K562 (cell line): ENCODE measurements around the gene UBE2L3. TPM values are rescaled to one million over a fixed set of nuclear protein-coding genes. Genes with fewer than 3 reads are reported as not detected.

Experiments used
- ATAC-seq: fragments of 200-7000 bp; cut with Tn5 transposase; 3 replicates; pipeline ENCODE4 v1.9.1; 2020; ENCODE audit warnings: moderate library complexity
- BruUV-seq: library from RNA; stranded (reverse); fragments of 400-500 nt; replicated peaks from 2 replicates; lab custom pipeline; 2021; lab: Mats Ljungman, UMichigan
- CTCF ChIA-PET: fragments of 300-600 bp; formaldehyde crosslinking; extraction: SDS; loops from one replicate; lab custom pipeline; 2021; ENCODE audit warnings: low intra/inter-chr PET ratio; lab: Yijun Ruan, JAX
- POLR2A ChIA-PET: fragments of 300-600, 350-650 bp; sonication (Branson Sonifier 250); formaldehyde crosslinking; extraction: SDS; loops from one replicate; lab custom pipeline; 2021; ENCODE audit warnings: antibody characterized with exemption, inconsistent platforms; lab: Yijun Ruan, JAX
- DNase-seq, 4 experiments: peaks; one replicate each; pipeline versions ENCODE4 v3.0.0 to v3.0.0-alpha.2; 2011 to 2018; ENCODE audit warnings: low spot score in 3 of 4, mixed read lengths in 3 of 4; ENCODE audit errors: extremely low read depth in 1 of 4
- FAIRE-seq: peaks from 2 replicates; lab custom pipeline; 2011; peaks lifted over from hg19 to GRCh38; lab: Jason Lieb, UNC
- H2AFZ ChIP-seq: 2 replicates; pipeline ENCODE4 v1.6.0; 2011; ENCODE audit warnings: low read depth, low read length, control low read depth, inconsistent platforms
- H3K27ac ChIP-seq: fragments of 200-600 bp; 3 replicates; pipeline ENCODE4 v1.8.0; 2011; ENCODE audit warnings: low read depth, mild to moderate bottlenecking, control low read depth, inconsistent platforms, low read length, moderate library complexity, mixed read lengths; ENCODE audit errors: extremely low read depth
- H3K27me3 ChIP-seq, 2 experiments: fragments of 300-600 bp in 1 of 2; 2 replicates in 1 of 2; 3 replicates in 1 of 2; pipeline versions ENCODE4 v1.6.0 to v1.8.0; 2011; ENCODE audit warnings: inconsistent platforms in 2 of 2, low read length in 2 of 2, mild to moderate bottlenecking in 1 of 2, mixed read lengths in 1 of 2, moderate library complexity in 1 of 2; ENCODE audit not compliant: control insufficient read depth in 2 of 2, insufficient read depth in 2 of 2
- H3K36me3 ChIP-seq: fragments of 300-600 bp; 3 replicates; pipeline ENCODE4 v1.8.0; 2011; ENCODE audit warnings: mild to moderate bottlenecking, low read length, inconsistent platforms; ENCODE audit not compliant: control insufficient read depth, insufficient read depth
- H3K4me1 ChIP-seq, 2 experiments: fragments of 200-600 bp in 1 of 2; replicated peaks in 1 of 2; 2 replicates in 1 of 2; 3 replicates in 1 of 2; pipeline versions ENCODE4 v1.5.1 to v1.8.0; 2011; ENCODE audit warnings: inconsistent platforms in 2 of 2, low read length in 2 of 2, mild to moderate bottlenecking in 1 of 2, mixed read lengths in 1 of 2, moderate library complexity in 1 of 2; ENCODE audit not compliant: control insufficient read depth in 2 of 2, insufficient read depth in 2 of 2
- H3K4me2 ChIP-seq: 2 replicates; pipeline ENCODE4 v1.6.1; 2011; ENCODE audit warnings: low read length, control low read depth, inconsistent platforms, mixed read lengths; ENCODE audit not compliant: insufficient read depth
- H3K4me3 ChIP-seq: fragments of 200-600 bp; sonication (generic), shearing (Covaris generic); 2 replicates; pipeline ENCODE4 v1.5.1; 2016; ENCODE audit warnings: control low read depth, inconsistent platforms
- H3K79me2 ChIP-seq: fragments of 200-600 bp; 3 replicates; pipeline ENCODE4 v1.8.0; 2011; ENCODE audit warnings: low read length, inconsistent platforms; ENCODE audit not compliant: control insufficient read depth, insufficient read depth
- H3K9ac ChIP-seq, 2 experiments: 2 replicates each; pipeline versions ENCODE4 v1.6.0 to v1.6.1; 2011; ENCODE audit warnings: low read depth in 2 of 2, low read length in 2 of 2, control low read depth in 1 of 2, inconsistent platforms in 1 of 2, mild to moderate bottlenecking in 1 of 2, mixed read lengths in 1 of 2; ENCODE audit not compliant: insufficient read depth in 1 of 2
- H3K9me1 ChIP-seq: one replicate; pipeline ENCODE4 v1.6.0; 2011; ENCODE audit warnings: inconsistent platforms, mild to moderate bottlenecking, low read length, moderate library complexity; ENCODE audit not compliant: control insufficient read depth, insufficient read depth
- H3K9me3 ChIP-seq: replicated peaks from 2 replicates; pipeline ENCODE4 v1.5.1; 2011; ENCODE audit warnings: low read depth, low read length, inconsistent platforms; ENCODE audit not compliant: control insufficient read depth, insufficient read depth
- H4K20me1 ChIP-seq: replicated peaks from 2 replicates; pipeline ENCODE4 v1.6.1; 2011; ENCODE audit warnings: low read length, inconsistent platforms, mixed read lengths; ENCODE audit not compliant: control insufficient read depth, insufficient read depth
- BHLHE40 ChIP-seq: IDR thresholded peaks from 2 replicates; pipeline ENCODE4 v1.6.1; 2011; ENCODE audit warnings: low read length, improper control_type of control experiment
- E2F1 ChIP-seq: sonication (generic); formaldehyde crosslinking; IDR thresholded peaks from 2 replicates; pipeline ENCODE4 v1.8.1; 2023; ENCODE audit warnings: mild to moderate bottlenecking, missing genetic modification reagents, moderate library complexity
- GTF2E2 ChIP-seq: fragments of 200-800 bp; sonication (Bioruptor generic); IDR thresholded peaks from 2 replicates; pipeline ENCODE4 v1.6.1; 2016; ENCODE audit warnings: missing genetic modification characterization, missing compliant biosample characterization
- GTF2F1 ChIP-seq: IDR thresholded peaks from 2 replicates; pipeline ENCODE4 v1.6.1; 2011; ENCODE audit warnings: low read depth, low read length, improper control_type of control experiment
- HCFC1 ChIP-seq: IDR thresholded peaks from 2 replicates; pipeline ENCODE4 v1.6.1; 2012; ENCODE audit warnings: low read depth, low read length, improper control_type of control experiment
- JUN ChIP-seq, 2 experiments: sonication (generic) in 1 of 2; formaldehyde crosslinking in 1 of 2; IDR thresholded peaks; 2 replicates each; pipeline versions ENCODE4 v1.6.1 to v1.8.0; 2012 to 2022; ENCODE audit warnings: borderline replicate concordance in 2 of 2, mild to moderate bottlenecking in 2 of 2, improper control_type of control experiment in 1 of 2, low read depth in 1 of 2, low read length in 1 of 2, missing genetic modification reagents in 1 of 2
- JUND ChIP-seq, 2 experiments: IDR thresholded peaks; 2 replicates in 1 of 2; 3 replicates in 1 of 2; pipeline ENCODE4 v1.6.1; 2011; ENCODE audit warnings: borderline replicate concordance in 2 of 2, low read depth in 2 of 2, low read length in 2 of 2, improper control_type of control experiment in 1 of 2, missing biosample characterization in 1 of 2, missing genetic modification characterization in 1 of 2, missing genetic modification reagents in 1 of 2
- MAFF ChIP-seq: IDR thresholded peaks from 2 replicates; pipeline ENCODE4 v1.6.1; 2012; ENCODE audit warnings: low read length, improper control_type of control experiment
- MTA3 ChIP-seq: fragments of 450-650 bp; formaldehyde crosslinking; IDR thresholded peaks from 2 replicates; pipeline ENCODE4 v1.6.1; 2017; ENCODE audit warnings: mild to moderate bottlenecking, borderline replicate concordance
- PPARD ChIP-seq: fragments of 250-450 bp; sonication (Bioruptor Pico); IDR thresholded peaks from 2 replicates; pipeline ENCODE4 v1.8.0; 2022; ENCODE audit warnings: inconsistent platforms, mild to moderate bottlenecking, moderate library complexity
- RCOR1 ChIP-seq, 2 experiments: IDR thresholded peaks; 2 replicates each; pipeline ENCODE4 v1.6.1; 2012; ENCODE audit warnings: low read depth in 2 of 2, low read length in 2 of 2, borderline replicate concordance in 1 of 2, improper control_type of control experiment in 1 of 2
- TSC22D4 ChIP-seq: fragments of 450-650 bp; IDR thresholded peaks from 2 replicates; pipeline ENCODE4 v1.6.1; 2016; ENCODE audit warnings: missing genetic modification characterization, missing biosample characterization, control low read depth
- ZNF174 ChIP-seq: fragments of 250-450 bp; sonication (Bioruptor Pico); IDR thresholded peaks from 2 replicates; pipeline ENCODE4 v1.4.0; 2020; ENCODE audit warnings: mild to moderate bottlenecking
- ZNF695 ChIP-seq: fragments of 450-650 bp; formaldehyde crosslinking; IDR thresholded peaks from 2 replicates; pipeline ENCODE4 v1.4.0; 2020; ENCODE audit warnings: mild to moderate bottlenecking, moderate library complexity
- WGBS: fragments of 100-300 bp; shearing (Covaris generic); methylation state at CpG from one replicate; pipeline ENCODE4 v1.1.6; 2016; ENCODE audit warnings: low coverage, mixed read lengths; ENCODE audit not compliant: insufficient coverage; ENCODE audit errors: missing lambda C conversion rate; 5-methylcytosine and 5-hydroxymethylcytosine counted together
- in situ Hi-C: fragments of 300-500 bp; cut with MboI; formaldehyde crosslinking; loops from 4 replicates; pipeline ENCODE4 v1.15.0; 2018; ENCODE audit warnings: inconsistent platforms, mixed read lengths
- intact Hi-C: fragments of 100-400 bp; cut with micrococcal nuclease; formaldehyde crosslinking; loops from 2 replicates; pipeline ENCODE4 v1.14.2; 2022
- polyA plus RNA-seq, 8 experiments: library from polyadenylated mRNA; depleted of rRNA in 4 of 8; stranded (reverse) in 5 of 8; unstranded in 3 of 8; fragments of >200 nt; fragmentation: Nextera tagmentation in 2 of 8; fragmentation: Illumina TruSeq in 1 of 8; extraction: Ambion mirVana in 2 of 8; extraction: Trizol in 1 of 8; gene quantifications; 2 replicates each; pipeline versions ENCODE4 v1.2.1 to v1.2.3, GENCODE V29; 2011 to 2014; ENCODE audit warnings: inconsistent platforms in 1 of 8, missing spikeins in 1 of 8
- total RNA-seq, 7 experiments: library from RNA; depleted of rRNA in 6 of 7; stranded (reverse); fragments of >200 nt in 6 of 7; fragmentation: Illumina TruSeq in 2 of 7; extraction: Trizol in 2 of 7; gene quantifications; 2 replicates each; pipeline versions ENCODE4 v1.2.1 to v1.2.3, GENCODE V29; 2011 to 2021; ENCODE audit warnings: low replicate concordance in 1 of 7
- TF ChIP-seq, protein P1 (sequence below): fragments of 250-450 bp; sonication (Bioruptor Pico); IDR thresholded peaks from 2 replicates; pipeline ENCODE4 v1.5.0; 2020; ENCODE audit warnings: mild to moderate bottlenecking, borderline replicate concordance
- TF ChIP-seq, protein P2 (sequence below), 2 experiments: fragments of 450-650 bp in 1 of 2; sonication (generic) in 1 of 2; formaldehyde crosslinking; conservative IDR thresholded peaks; 2 replicates each; pipeline versions ENCODE4 v1.4.0 to v1.8.1; 2020 to 2022; ENCODE audit warnings: mild to moderate bottlenecking in 1 of 2, missing genetic modification reagents in 1 of 2

The UBE2L3 gene
- total and polyA plus RNA-seq, 9 of the 15 experiments (the other 6 are each of a cell fraction or from before 2014, with no cell fraction given), result 215 to 625 (median 285) TPM

DNA sequence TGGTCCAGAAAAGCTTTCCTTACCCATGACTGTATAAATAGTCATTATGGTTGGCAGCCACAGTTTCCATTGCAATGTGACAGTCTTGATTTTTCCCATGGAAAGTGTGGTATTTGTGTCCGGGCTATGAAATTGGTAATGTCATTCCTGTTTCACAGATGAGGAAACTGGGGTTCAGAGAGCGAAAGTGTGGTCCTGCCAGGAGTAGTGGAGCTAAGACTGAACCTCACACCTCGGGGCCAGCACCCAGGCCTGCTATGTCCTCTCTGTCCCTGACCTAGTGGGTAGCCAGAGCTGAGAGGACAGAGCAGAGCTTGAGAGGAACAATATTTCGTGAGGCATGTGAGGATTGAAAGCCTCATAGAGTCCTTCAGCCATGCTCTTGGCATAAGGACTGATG, 63.5 kb downstream of the UBE2L3 start:
- peak in 1 of 4 experiments; percentile 50 for DNase-seq
- Histone ChIP-seq H3K9ac (peak overlapping the region; percentile 1; a peak in 2 of 4 replicates), H3K4me2 (0 out of 2 replicates have a peak overlapping the region, but pooled peaks have one; percentile 0), H3K9me3 (no peaks in the 10 kb centered on the region), H3K4me1 (peaks cover 54 to 87% of the 10 kb centered on the region in 2 experiments), H3K27me3 (no peaks in the 10 kb centered on the region), H4K20me1 (peaks cover 12% of the 10 kb centered on the region), H3K4me3 (no peak overlapping the region), H3K36me3 (peaks cover 35% of the 10 kb centered on the region), H3K9me1 (peaks cover 19% of the 10 kb centered on the region), H3K27ac (peak overlapping the region; percentile 2; the same call in 2 of the 3 replicates), H2AFZ (peak overlapping the region; percentile 73), H3K79me2 (peaks cover 48% of the 10 kb centered on the region)
- WGBS, result 72% methylated on average over 4 of the region's 4 CpGs
- ATAC-seq, result no peak
- ChIA-PET POLR2A (interaction anchor here (0.6 to 76.8 kb wide), 8 partner anchors 12 to 476 kb away, joined by 3 to 4622 read pairs (median 4); partner anchors contain the start of genes CCDC116, SDF2L1, UBE2L3 and YDJC), CTCF (interaction anchor here (0.7 to 5.9 kb wide), 2 partner anchors 12 to 37 kb away, joined by 5 to 99 read pairs; partner anchors contain the start of gene SDF2L1)
- intact Hi-C loops (loop anchor here (10.0 kb wide), 1 partner anchor 924 kb away; the partner anchor contains the start of gene PRAME), in situ Hi-C loops (loop anchor here (25.0 kb wide), 1 partner anchor 494 kb away; no protein-coding TSS in a partner anchor)
- BruUV-seq, result no TSS peak
- FAIRE-seq, result peak; percentile 6
- TF ChIP-seq BHLHE40 (peak; percentile 41; the same call in 1 of the 2 replicates), ZNF174 (CRISPR knock-in tag) (no peak), JUND (IDR thresholded peaks at IDR 0.05; ENCODE audit: borderline replicate concordance, low read depth, low read length) (0 out of 2 replicates have a peak, but pooled peaks have one; percentile 15), JUND (tag; IDR thresholded peaks at IDR 0.05; ENCODE audit: borderline replicate concordance, low read depth, low read length) (no peak), MAFF (peak; percentile 35; the same call in 1 of the 2 replicates), PPARD (CRISPR knock-in tag) (no peak), HCFC1 (0 out of 2 replicates have a peak, but pooled peaks have one; percentile 31), JUN (IDR thresholded peaks at IDR 0.05; ENCODE audit: borderline replicate concordance, low read depth, low read length) (0 out of 2 replicates have a peak, but pooled peaks have one; percentile 53), JUN (CRISPR knock-in tag; IDR thresholded peaks at IDR 0.05; ENCODE audit: borderline replicate concordance) (no peak), MTA3 (no peak), GTF2F1 (peak; percentile 59; the same call in 1 of the 2 replicates), ZNF695 (CRISPR knock-in tag) (no peak), GTF2E2 (tag) (no peak), E2F1 (CRISPR knock-in tag) (peak; percentile 52), TSC22D4 (tag) (no peak), RCOR1 (IDR thresholded peaks at IDR 0.05; ENCODE audit: borderline replicate concordance in 1 of 2, low read depth in 2 of 2, low read length in 2 of 2) (peak in 1 of 2 experiments; percentile 68; a peak in 1 of 4 replicates)
- TF ChIP-seq, protein P1, sequence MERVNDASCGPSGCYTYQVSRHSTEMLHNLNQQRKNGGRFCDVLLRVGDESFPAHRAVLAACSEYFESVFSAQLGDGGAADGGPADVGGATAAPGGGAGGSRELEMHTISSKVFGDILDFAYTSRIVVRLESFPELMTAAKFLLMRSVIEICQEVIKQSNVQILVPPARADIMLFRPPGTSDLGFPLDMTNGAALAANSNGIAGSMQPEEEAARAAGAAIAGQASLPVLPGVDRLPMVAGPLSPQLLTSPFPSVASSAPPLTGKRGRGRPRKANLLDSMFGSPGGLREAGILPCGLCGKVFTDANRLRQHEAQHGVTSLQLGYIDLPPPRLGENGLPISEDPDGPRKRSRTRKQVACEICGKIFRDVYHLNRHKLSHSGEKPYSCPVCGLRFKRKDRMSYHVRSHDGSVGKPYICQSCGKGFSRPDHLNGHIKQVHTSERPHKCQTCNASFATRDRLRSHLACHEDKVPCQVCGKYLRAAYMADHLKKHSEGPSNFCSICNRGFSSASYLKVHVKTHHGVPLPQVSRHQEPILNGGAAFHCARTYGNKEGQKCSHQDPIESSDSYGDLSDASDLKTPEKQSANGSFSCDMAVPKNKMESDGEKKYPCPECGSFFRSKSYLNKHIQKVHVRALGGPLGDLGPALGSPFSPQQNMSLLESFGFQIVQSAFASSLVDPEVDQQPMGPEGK (CRISPR knock-in tag), result no peak
- TF ChIP-seq, protein P2, sequence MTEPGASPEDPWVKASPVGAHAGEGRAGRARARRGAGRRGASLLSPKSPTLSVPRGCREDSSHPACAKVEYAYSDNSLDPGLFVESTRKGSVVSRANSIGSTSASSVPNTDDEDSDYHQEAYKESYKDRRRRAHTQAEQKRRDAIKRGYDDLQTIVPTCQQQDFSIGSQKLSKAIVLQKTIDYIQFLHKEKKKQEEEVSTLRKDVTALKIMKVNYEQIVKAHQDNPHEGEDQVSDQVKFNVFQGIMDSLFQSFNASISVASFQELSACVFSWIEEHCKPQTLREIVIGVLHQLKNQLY (CRISPR knock-in tag; conservative IDR thresholded peaks at IDR 0.05), result peak in 1 of 2 experiments; percentile 78; a peak in 1 of 4 replicates
